GM12878 (cell line): Measurements from ENCODE around the gene TTC1. TPM values are rescaled to one million over a fixed set of nuclear protein-coding genes. Genes with fewer than 3 reads are reported as not detected.
"Not testable (repeated sequence)": the region's sequence is repeated elsewhere in the genome, so short reads cannot be mapped to it uniquely, and the experiment has no call there.

ENCODE experiments used
- ATAC-seq: fragments of 200-7000 bp; cut with Tn5 transposase; 3 replicates; pipeline ENCODE4 v1.9.1; 2020; ENCODE audit warnings: mild to moderate bottlenecking, moderate library complexity
- BruUV-seq: library from RNA; stranded (reverse); fragments of 400-500 nt; replicated peaks from 2 replicates; lab custom pipeline; 2021; lab: Mats Ljungman, UMichigan
- CTCF ChIA-PET: fragments of 300-600 bp; sonication (Branson Sonifier 250); formaldehyde crosslinking; extraction: SDS; loops from one replicate; lab custom pipeline; 2021; ENCODE audit warnings: inconsistent platforms; lab: Yijun Ruan, JAX
- POLR2A ChIA-PET: fragments of 350-600 bp; formaldehyde crosslinking; extraction: SDS; loops from one replicate; lab custom pipeline; 2021; ENCODE audit warnings: inconsistent platforms; lab: Charles Lee
- RAD21 ChIA-PET: fragments of 300-600 bp; sonication (Branson Sonifier 250); formaldehyde crosslinking; loops from one replicate; lab custom pipeline; 2023; ENCODE audit warnings: antibody characterized with exemption; ENCODE audit not compliant: unreplicated experiment; lab: Charles Lee
- SMC1A ChIA-PET: fragments of 300-600 bp; sonication (Branson Sonifier 250); formaldehyde crosslinking; loops from one replicate; lab custom pipeline; 2023; ENCODE audit not compliant: unreplicated experiment, uncharacterized antibody; lab: Charles Lee
- DNase-seq: peaks from one replicate; pipeline ENCODE4 v3.0.0-alpha.2; 2011; ENCODE audit warnings: low read depth, low spot score
- FAIRE-seq: peaks from 3 replicates; lab custom pipeline; 2011; peaks lifted over from hg19 to GRCh38; lab: Jason Lieb, UNC
- H2AFZ ChIP-seq: 2 replicates; pipeline ENCODE4 v1.6.0; 2011; ENCODE audit warnings: low read depth, low read length, control low read depth; ENCODE audit not compliant: control insufficient read depth
- H3K27ac ChIP-seq: 2 replicates; pipeline ENCODE4 v1.5.1; 2011; ENCODE audit warnings: control low read depth; ENCODE audit not compliant: control insufficient read depth, insufficient read depth
- H3K27me3 ChIP-seq, 2 experiments: replicated peaks in 1 of 2; 2 replicates each; pipeline versions ENCODE4 v1.6.0 to v1.6.1; 2011; ENCODE audit warnings: low read length in 1 of 2; ENCODE audit not compliant: control insufficient read depth in 2 of 2, insufficient read depth in 2 of 2
- H3K36me3 ChIP-seq, 2 experiments: 2 replicates each; pipeline ENCODE4 v1.5.1; 2011; ENCODE audit warnings: low read length in 1 of 2; ENCODE audit not compliant: control insufficient read depth in 2 of 2, insufficient read depth in 2 of 2
- H3K4me1 ChIP-seq: 2 replicates; pipeline ENCODE4 v1.6.1; 2011; ENCODE audit warnings: mild to moderate bottlenecking, low read length, moderate library complexity, mixed read lengths; ENCODE audit not compliant: control insufficient read depth, insufficient read depth
- H3K4me2 ChIP-seq: 2 replicates; pipeline ENCODE4 v1.6.0; 2011; ENCODE audit warnings: control low read depth; ENCODE audit not compliant: control insufficient read depth, insufficient read depth
- H3K4me3 ChIP-seq: fragments of 200-600 bp; sonication (generic); 2 replicates; pipeline ENCODE4 v1.5.1; 2016
- H3K79me2 ChIP-seq: 2 replicates; pipeline ENCODE4 v1.6.0; 2011; ENCODE audit warnings: low read length; ENCODE audit not compliant: control insufficient read depth, insufficient read depth
- H3K9ac ChIP-seq: 2 replicates; pipeline ENCODE4 v1.8.0; 2011; ENCODE audit warnings: low read length, control low read depth, mixed read lengths; ENCODE audit not compliant: control insufficient read depth, insufficient read depth
- H3K9me3 ChIP-seq: replicated peaks from 3 replicates; pipeline ENCODE4 v1.5.1; 2011; ENCODE audit warnings: mild to moderate bottlenecking, low read length; ENCODE audit not compliant: control insufficient read depth, insufficient read depth
- H4K20me1 ChIP-seq: 2 replicates; pipeline ENCODE4 v1.6.0; 2011; ENCODE audit not compliant: control insufficient read depth, insufficient read depth
- EGR1 ChIP-seq, 2 experiments: IDR thresholded peaks; 1 replicate in 1 of 2; 2 replicates in 1 of 2; pipeline ENCODE4 v1.6.1; 2011 to 2012; ENCODE audit warnings: low read depth in 2 of 2, low read length in 2 of 2, borderline replicate concordance in 1 of 2, mild to moderate bottlenecking in 1 of 2, moderate library complexity in 1 of 2
- RB1 ChIP-seq: fragments of 450-650 bp; formaldehyde crosslinking; IDR thresholded peaks from 2 replicates; pipeline ENCODE4 v1.6.1; 2017; ENCODE audit warnings: mild to moderate bottlenecking, borderline replicate concordance
- SMAD1 ChIP-seq: fragments of 450-650 bp; IDR thresholded peaks from 2 replicates; pipeline ENCODE4 v1.6.1; 2018; ENCODE audit warnings: mild to moderate bottlenecking, low read depth; ENCODE audit not compliant: partially characterized antibody
- TCF7 ChIP-seq: IDR thresholded peaks from 2 replicates; pipeline ENCODE4 v1.6.1; 2014; ENCODE audit warnings: antibody characterized with exemption, borderline replicate concordance
- WGBS: methylation state at CpG from one replicate; pipeline ENCODE4 v1.1.6; 2016; ENCODE audit warnings: low lambda C conversion rate; ENCODE audit not compliant: insufficient replicate concordance, insufficient coverage; ENCODE audit errors: missing lambda C conversion rate; 5-methylcytosine and 5-hydroxymethylcytosine counted together
- in situ Hi-C: fragments of 300-500 bp; cut with MboI; formaldehyde crosslinking; loops from 9 replicates; pipeline ENCODE4 v1.14.3; 2018; ENCODE audit warnings: mixed read lengths
- intact Hi-C: fragments of 100-400 bp; cut with micrococcal nuclease; formaldehyde crosslinking; loops from one replicate; pipeline ENCODE4 v1.14.2; 2022; ENCODE audit not compliant: unreplicated experiment
- polyA plus RNA-seq, 11 experiments: library from polyadenylated mRNA; depleted of rRNA in 4 of 11; unstranded in 6 of 11; stranded (reverse) in 5 of 11; fragments of >200 nt; fragmentation: Nextera tagmentation in 4 of 11; fragmentation: Illumina TruSeq in 1 of 11; extraction: Ambion mirVana in 4 of 11; extraction: Trizol in 1 of 11; gene quantifications; 1 replicate in 1 of 11; 2 replicates in 10 of 11; pipeline versions ENCODE4 v1.2.1 to v1.2.3, GENCODE V29; 2011 to 2016; ENCODE audit warnings: inconsistent platforms in 2 of 11, missing spikeins in 2 of 11, low read depth in 1 of 11
- total RNA-seq, 4 experiments: library from RNA; depleted of rRNA in 3 of 4; stranded (reverse); fragments of >200 nt in 3 of 4; fragmentation: Illumina TruSeq in 1 of 4; extraction: Trizol in 1 of 4; gene quantifications; 2 replicates each; pipeline versions ENCODE4 v1.2.1 to v1.2.3, GENCODE V29; 2013 to 2021
- TF ChIP-seq, protein P1 (sequence below), 3 experiments: IDR thresholded peaks in 2 of 3; conservative IDR thresholded peaks in 1 of 3; 2 replicates each; pipeline ENCODE4 v1.5.1; 2011; ENCODE audit warnings: low read depth in 3 of 3, low read length in 3 of 3, mild to moderate bottlenecking in 3 of 3, control low read depth in 2 of 3, moderate library complexity in 2 of 3, inconsistent platforms in 1 of 3, mixed read lengths in 1 of 3; ENCODE audit not compliant: control insufficient read depth in 2 of 3, insufficient read depth in 1 of 3; ENCODE audit errors: extremely low read depth in 1 of 3
- TF ChIP-seq, protein P2 (sequence below): fragments of 450-650 bp; IDR thresholded peaks from 2 replicates; pipeline ENCODE4 v1.6.1; 2016; ENCODE audit warnings: mild to moderate bottlenecking

The TTC1 gene
- total and polyA plus RNA-seq, 10 of the 15 experiments (the other 5 are each of a cell fraction or from before 2014, with no cell fraction given): 46.6 to 160 (median 92.3) TPM

DNA sequence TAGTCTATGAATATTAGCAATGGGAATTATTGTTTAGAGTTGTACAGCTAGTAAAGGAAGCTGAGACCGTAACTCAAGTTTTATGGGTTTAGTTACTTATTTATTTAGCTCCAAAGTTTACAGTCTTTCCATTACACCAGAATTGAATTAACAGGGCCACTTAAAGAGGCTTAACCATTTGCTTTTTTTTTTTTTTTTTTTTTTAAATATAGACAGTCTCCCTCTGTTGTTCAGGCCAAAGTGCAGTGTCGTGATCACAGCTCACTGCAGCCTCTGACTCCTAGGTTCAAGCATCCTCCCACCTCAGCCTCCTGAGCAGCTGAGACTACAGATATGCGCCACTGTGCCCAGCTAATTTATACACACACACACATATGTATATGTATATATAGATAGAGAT is 1.4 kb upstream of the TTC1 start (continued):
- TF ChIP-seq, protein P1, sequence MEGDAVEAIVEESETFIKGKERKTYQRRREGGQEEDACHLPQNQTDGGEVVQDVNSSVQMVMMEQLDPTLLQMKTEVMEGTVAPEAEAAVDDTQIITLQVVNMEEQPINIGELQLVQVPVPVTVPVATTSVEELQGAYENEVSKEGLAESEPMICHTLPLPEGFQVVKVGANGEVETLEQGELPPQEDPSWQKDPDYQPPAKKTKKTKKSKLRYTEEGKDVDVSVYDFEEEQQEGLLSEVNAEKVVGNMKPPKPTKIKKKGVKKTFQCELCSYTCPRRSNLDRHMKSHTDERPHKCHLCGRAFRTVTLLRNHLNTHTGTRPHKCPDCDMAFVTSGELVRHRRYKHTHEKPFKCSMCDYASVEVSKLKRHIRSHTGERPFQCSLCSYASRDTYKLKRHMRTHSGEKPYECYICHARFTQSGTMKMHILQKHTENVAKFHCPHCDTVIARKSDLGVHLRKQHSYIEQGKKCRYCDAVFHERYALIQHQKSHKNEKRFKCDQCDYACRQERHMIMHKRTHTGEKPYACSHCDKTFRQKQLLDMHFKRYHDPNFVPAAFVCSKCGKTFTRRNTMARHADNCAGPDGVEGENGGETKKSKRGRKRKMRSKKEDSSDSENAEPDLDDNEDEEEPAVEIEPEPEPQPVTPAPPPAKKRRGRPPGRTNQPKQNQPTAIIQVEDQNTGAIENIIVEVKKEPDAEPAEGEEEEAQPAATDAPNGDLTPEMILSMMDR (IDR thresholded peaks at IDR 0.05 in 2 of 3, conservative IDR thresholded peaks at IDR 0.05 in 1 of 3; ENCODE audit: control insufficient read depth in 2 of 3, extremely low read depth in 1 of 3, insufficient read depth in 1 of 3, low read depth in 3 of 3, low read length in 3 of 3): no peak
- no peak for TF ChIP-seq RB1
- TF ChIP-seq TCF7: no peak
- TF ChIP-seq SMAD1: no peak
- no peak for TF ChIP-seq EGR1 (IDR thresholded peaks at IDR 0.05; ENCODE audit: borderline replicate concordance in 1 of 2, low read depth in 2 of 2, low read length in 2 of 2)
- TF ChIP-seq, all 136 proteins: peak for 0

DNA sequence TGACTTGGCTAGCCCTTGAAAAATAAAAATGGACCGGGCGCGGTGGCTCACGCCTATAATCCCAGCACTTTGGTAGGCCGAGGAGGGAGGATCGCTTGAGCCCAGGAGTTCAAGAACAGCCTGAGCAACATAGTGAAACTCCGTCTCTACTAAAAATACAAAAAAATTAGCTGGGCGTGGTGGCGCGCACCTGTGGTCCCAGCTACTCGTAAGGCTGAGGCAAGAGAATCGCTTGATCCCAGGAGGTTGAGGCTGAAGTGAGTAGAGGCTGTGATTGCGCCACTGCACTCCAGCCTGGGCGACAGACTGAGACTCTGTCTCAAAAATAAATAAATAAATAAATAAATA is 436 bp upstream of the TTC1 start:
- DNase-seq, H3K36me3 ChIP-seq, H3K4me3 ChIP-seq, FAIRE-seq, H3K27ac ChIP-seq, H3K27me3 ChIP-seq, H3K9ac ChIP-seq, in situ Hi-C loops, BruUV-seq, H4K20me1 ChIP-seq, H3K4me1 ChIP-seq, intact Hi-C loops, H3K9me3 ChIP-seq, H3K4me2 ChIP-seq: not testable (repeated sequence)
- Histone ChIP-seq H2AFZ (peak overlapping the region; percentile 90), H3K79me2 (peaks cover 28% of the 10 kb centered on the region)
- WGBS: 80% methylated on average over 14 of the region's 14 CpGs
- peak; percentile 7 for ATAC-seq
- CTCF ChIA-PET: interaction anchor here (0.7 to 7.3 kb wide), 3 partner anchors 13 to 556 kb away, joined by 3 to 63 read pairs (median 4); no protein-coding TSS in a partner anchor
- TF ChIP-seq, protein P2, sequence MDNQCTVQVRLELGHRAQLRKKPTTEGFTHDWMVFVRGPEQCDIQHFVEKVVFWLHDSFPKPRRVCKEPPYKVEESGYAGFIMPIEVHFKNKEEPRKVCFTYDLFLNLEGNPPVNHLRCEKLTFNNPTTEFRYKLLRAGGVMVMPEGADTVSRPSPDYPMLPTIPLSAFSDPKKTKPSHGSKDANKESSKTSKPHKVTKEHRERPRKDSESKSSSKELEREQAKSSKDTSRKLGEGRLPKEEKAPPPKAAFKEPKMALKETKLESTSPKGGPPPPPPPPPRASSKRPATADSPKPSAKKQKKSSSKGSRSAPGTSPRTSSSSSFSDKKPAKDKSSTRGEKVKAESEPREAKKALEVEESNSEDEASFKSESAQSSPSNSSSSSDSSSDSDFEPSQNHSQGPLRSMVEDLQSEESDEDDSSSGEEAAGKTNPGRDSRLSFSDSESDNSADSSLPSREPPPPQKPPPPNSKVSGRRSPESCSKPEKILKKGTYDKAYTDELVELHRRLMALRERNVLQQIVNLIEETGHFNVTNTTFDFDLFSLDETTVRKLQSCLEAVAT: peak; percentile 53
- RAD21 ChIA-PET: interaction anchor here (1.0 to 1.6 kb wide), 3 partner anchors 13 to 191 kb away, joined by 3 to 10 read pairs (median 4); no protein-coding TSS in a partner anchor
- SMC1A ChIA-PET: interaction anchor here (0.8 to 3.5 kb wide), 5 partner anchors 10 to 835 kb away, joined by 3 to 18 read pairs (median 4); no protein-coding TSS in a partner anchor
- POLR2A ChIA-PET: interaction anchor here (0.5 to 1.6 kb wide), 4 partner anchors 14 to 411 kb away, joined by 3 to 4 read pairs (median 4); partner anchors contain the start of genes PWWP2A and SLU7
